GM18508 (cell line): ENCODE results near the gene PIK3CD.
"Not testable (repeated sequence)": the region's sequence is repeated elsewhere in the genome, so short reads cannot be mapped to it uniquely, and the experiment has no call there.

ENCODE experiments used
- ATAC-seq: cut with Tn5 transposase; IDR thresholded peaks from one replicate; pipeline ENCODE4 v1.9.1; 2021; ENCODE audit warnings: moderate number of reproducible peaks; ENCODE audit not compliant: insufficient read depth, unreplicated experiment

The PIK3CD gene

GRCh38 chr1:9730096-9730901 lies 78.8 kb downstream of the PIK3CD start:
- ATAC-seq, result no peak

GRCh38 chr1:9731051-9731537 lies 79.6 kb downstream of the PIK3CD start:
- ATAC-seq, result no peak

- ATAC-seq, result no peak
Observed at GRCh38 chr1:9731561-9731960, 80.0 kb downstream of the PIK3CD start.

- ATAC-seq, result no peak
Observed at GRCh38 chr1:9732123-9732971, 80.8 kb downstream of the PIK3CD start.

- no peak for ATAC-seq
Observed at GRCh38 chr1:9733160-9733789, 81.7 kb downstream of the PIK3CD start.

GRCh38 chr1:9735800-9736199 lies 84.3 kb downstream of the PIK3CD start:
- no peak for ATAC-seq

- no peak for ATAC-seq
Observed at GRCh38 chr1:9736241-9736640, 84.7 kb downstream of the PIK3CD start.

- ATAC-seq, result no peak
Observed at GRCh38 chr1:9737057-9737456, 85.5 kb downstream of the PIK3CD start.

GRCh38 chr1:9737671-9738070 lies 86.1 kb downstream of the PIK3CD start:
- ATAC-seq, result no peak

GRCh38 chr1:9744106-9744799 lies 92.7 kb downstream of the PIK3CD start:
- ATAC-seq, result no peak

GRCh38 chr1:9746211-9746610 lies 94.7 kb downstream of the PIK3CD start:
- no peak for ATAC-seq

- no peak for ATAC-seq
Observed at GRCh38 chr1:9746651-9747050, 95.1 kb downstream of the PIK3CD start.

GRCh38 chr1:9748391-9748790 lies 96.9 kb downstream of the PIK3CD start:
- not testable (repeated sequence) for ATAC-seq

- no peak for ATAC-seq
Observed at GRCh38 chr1:9749361-9749760, 97.8 kb downstream of the PIK3CD start.

GRCh38 chr1:9751971-9752370 lies 100.4 kb downstream of the PIK3CD start:
- ATAC-seq, result no peak

- ATAC-seq, result no peak
Observed at GRCh38 chr1:9753121-9753531, 101.6 kb downstream of the PIK3CD start.

GRCh38 chr1:9755441-9755995 lies 104.0 kb downstream of the PIK3CD start:
- no peak for ATAC-seq

- no peak for ATAC-seq
Observed at GRCh38 chr1:9758559-9759121, 107.1 kb downstream of the PIK3CD start.

- no peak for ATAC-seq
Observed at GRCh38 chr1:9759939-9760338, 108.4 kb downstream of the PIK3CD start.

- ATAC-seq, result no peak
Observed at GRCh38 chr1:9760824-9761223, 109.3 kb downstream of the PIK3CD start.
